NB4 (cell line): ENCODE results near the gene SEMA6A.

ENCODE experiments used
- DNase-seq: peaks from one replicate; pipeline ENCODE4 v3.0.0; 2010; ENCODE audit warnings: low read depth
- H3K4me3 ChIP-seq: one replicate; pipeline ENCODE4 v1.5.1; 2011; ENCODE audit warnings: mild to moderate bottlenecking, low read depth, low read length, moderate library complexity
- MYC ChIP-seq: IDR thresholded peaks from 2 replicates; pipeline ENCODE4 v1.6.1; 2011; ENCODE audit warnings: low read depth, low read length
- POLR2A ChIP-seq: IDR thresholded peaks from 2 replicates; pipeline ENCODE4 v1.6.1; 2011; ENCODE audit warnings: mild to moderate bottlenecking; ENCODE audit not compliant: insufficient read length; ENCODE audit errors: extremely low read depth
- TF ChIP-seq, protein P1 (sequence below): IDR thresholded peaks from one replicate; pipeline ENCODE4 v1.5.1; 2012; ENCODE audit warnings: low read depth, low read length
- TF ChIP-seq, protein P2 (sequence below): IDR thresholded peaks from 2 replicates; pipeline ENCODE4 v1.6.1; 2011; ENCODE audit warnings: low read depth, low read length

SEMA6A gene

DNA sequence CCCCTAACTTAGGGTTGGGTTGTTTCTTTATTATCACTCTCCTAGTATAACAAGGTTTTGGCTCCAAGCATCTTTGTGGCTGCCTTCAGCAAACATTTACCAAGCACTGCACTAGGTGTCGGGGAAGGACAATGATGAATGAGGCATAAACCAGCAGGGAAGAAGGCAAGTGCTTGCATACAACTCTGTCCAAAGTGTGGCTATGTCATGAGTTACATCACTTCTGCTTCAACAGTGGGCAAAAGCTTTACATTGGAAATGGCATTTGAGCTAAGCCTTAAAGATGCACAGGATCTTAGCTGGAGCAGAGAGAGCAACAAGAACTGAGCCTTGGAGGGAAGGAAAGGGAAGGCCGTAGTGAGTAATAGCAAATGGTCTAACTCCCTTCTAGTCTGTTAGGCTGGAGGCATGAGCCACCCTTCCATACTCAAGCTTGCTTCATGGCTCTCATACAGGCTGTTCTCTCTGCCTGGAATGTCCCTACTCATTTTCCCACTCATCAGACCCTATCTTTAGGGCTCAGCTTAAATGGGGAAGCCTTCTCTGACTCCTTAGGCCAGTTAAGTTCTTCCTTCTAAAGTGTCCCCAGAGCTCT, 121.8 kb downstream of the SEMA6A start:
- TF ChIP-seq, protein P1, sequence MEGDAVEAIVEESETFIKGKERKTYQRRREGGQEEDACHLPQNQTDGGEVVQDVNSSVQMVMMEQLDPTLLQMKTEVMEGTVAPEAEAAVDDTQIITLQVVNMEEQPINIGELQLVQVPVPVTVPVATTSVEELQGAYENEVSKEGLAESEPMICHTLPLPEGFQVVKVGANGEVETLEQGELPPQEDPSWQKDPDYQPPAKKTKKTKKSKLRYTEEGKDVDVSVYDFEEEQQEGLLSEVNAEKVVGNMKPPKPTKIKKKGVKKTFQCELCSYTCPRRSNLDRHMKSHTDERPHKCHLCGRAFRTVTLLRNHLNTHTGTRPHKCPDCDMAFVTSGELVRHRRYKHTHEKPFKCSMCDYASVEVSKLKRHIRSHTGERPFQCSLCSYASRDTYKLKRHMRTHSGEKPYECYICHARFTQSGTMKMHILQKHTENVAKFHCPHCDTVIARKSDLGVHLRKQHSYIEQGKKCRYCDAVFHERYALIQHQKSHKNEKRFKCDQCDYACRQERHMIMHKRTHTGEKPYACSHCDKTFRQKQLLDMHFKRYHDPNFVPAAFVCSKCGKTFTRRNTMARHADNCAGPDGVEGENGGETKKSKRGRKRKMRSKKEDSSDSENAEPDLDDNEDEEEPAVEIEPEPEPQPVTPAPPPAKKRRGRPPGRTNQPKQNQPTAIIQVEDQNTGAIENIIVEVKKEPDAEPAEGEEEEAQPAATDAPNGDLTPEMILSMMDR = no peak
- TF ChIP-seq, protein P2, sequence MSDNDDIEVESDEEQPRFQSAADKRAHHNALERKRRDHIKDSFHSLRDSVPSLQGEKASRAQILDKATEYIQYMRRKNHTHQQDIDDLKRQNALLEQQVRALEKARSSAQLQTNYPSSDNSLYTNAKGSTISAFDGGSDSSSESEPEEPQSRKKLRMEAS = no peak
- no peak for TF ChIP-seq POLR2A
- no peak for TF ChIP-seq MYC
- no peak overlapping the region for H3K4me3 ChIP-seq
- no peak for DNase-seq

DNA sequence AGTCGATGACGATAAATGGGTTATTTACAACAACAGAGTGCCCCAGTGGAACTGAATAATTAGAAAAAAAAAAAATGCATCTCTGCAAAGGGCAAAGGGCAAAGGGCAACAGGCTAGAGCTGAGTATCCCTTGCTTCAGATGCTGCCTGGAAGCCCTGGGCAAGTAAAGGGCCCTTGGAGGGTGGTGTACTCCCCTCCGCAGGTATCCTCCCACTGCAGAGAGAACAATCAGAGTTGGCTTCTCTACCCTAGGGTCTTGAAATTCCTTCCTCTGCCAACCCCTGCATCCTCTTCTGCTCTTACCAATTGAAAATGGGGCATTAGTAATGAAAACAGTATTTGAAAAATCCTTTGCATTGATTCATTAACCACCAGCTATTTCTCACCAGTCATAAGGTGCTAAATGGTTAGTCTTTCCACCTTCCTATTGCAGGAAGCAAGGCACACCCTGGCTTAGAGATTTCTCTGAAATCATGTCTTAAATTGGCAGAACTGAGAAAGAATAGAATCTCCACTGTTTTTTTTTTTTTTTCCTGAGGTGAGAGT, 122.6 kb downstream of the SEMA6A start:
- H3K4me3 ChIP-seq = no peak overlapping the region
- TF ChIP-seq MYC (no peak), POLR2A (no peak)
- TF ChIP-seq, protein P1 = no peak
- TF ChIP-seq, protein P2 = no peak
- DNase-seq = no peak

DNA sequence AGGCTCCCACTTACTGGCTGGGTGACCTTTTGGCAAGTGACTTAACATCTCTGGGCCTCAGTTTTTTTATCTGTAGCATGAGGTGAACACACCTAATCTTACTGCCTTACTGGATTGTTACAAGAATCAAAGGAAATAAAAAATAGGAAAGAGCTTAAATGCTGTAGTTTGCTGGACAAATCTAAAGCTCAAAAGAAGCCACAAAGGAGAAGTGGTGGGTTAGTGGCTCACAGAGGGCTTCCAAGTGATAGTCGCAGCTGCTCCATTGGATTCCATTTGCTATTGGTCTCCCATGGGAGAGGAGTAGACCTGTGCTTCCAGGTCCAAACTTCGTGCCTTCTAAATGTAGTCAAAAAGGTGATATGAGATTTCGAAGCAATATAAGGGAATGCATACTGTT, 123.6 kb downstream of the SEMA6A start:
- TF ChIP-seq, protein P2 = no peak
- TF ChIP-seq, protein P1 = no peak
- TF ChIP-seq POLR2A (no peak), MYC (no peak)
- DNase-seq = no peak
- no peak overlapping the region for H3K4me3 ChIP-seq

DNA sequence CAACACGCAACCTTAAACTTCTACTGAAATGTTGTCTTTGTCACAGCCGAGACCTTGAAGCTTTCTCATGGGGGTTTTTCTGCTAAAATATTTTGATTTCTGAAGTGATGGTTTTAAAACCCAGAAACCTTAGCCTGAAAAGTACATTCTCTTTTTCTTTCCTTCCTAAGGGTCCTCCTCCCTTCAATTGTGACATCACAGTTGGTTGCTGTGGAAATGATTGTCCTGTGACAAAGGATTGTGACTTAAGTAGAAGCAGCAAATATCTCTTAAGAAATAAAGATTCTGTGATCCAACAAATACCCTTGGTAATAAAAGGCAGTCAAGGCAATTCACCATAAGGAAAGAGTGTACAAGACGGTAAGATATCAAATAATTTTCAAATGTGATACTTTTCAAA, 125.2 kb downstream of the SEMA6A start:
- TF ChIP-seq POLR2A (no peak), MYC (no peak)
- TF ChIP-seq, protein P2 = no peak
- TF ChIP-seq, protein P1 = no peak
- DNase-seq = no peak
- no peak overlapping the region for H3K4me3 ChIP-seq

DNA sequence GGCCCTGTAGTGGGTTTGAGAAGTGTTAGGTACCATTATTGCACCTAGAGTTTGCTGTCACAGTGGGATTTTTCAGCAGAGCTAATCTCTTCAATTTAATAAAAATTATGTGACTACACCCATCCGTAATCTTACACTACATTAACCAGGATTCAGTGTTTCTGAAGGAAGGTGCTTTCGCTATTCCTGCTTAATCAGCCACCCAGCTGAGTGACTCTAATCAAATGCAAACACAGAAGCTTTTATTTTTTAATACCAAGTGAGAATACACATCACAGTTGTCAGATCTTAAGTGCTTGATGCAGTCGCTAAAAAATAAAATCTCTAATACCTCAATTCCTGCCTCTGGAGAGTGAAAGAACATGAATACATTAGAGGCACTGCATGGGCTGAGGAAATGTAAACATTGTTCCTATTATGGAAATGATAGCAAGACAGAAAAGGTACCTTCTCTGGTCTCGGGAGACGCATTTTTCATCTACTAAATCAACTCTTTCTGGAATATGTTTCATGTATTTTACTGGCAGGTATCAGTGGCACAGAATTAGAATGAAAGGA, 125.7 kb downstream of the SEMA6A start:
- TF ChIP-seq, protein P2 = no peak
- no peak for TF ChIP-seq POLR2A
- TF ChIP-seq MYC = no peak
- TF ChIP-seq, protein P1 = no peak
- no peak for DNase-seq
- no peak overlapping the region for H3K4me3 ChIP-seq
